HCT116 (cell line): ENCODE data around the gene FMN1. TPM values are rescaled to one million over a fixed set of nuclear protein-coding genes. Genes with fewer than 3 reads are reported as not detected.

Experiments
- ATAC-seq: fragments of 200-7000 bp; cut with Tn5 transposase; 2 replicates; pipeline ENCODE4 v1.9.1; 2020; ENCODE audit warnings: mild to moderate bottlenecking, moderate library complexity
- BruUV-seq: library from RNA; stranded (reverse); fragments of 400-500 nt; replicated peaks from 2 replicates; lab custom pipeline; 2021; lab: Mats Ljungman, UMichigan
- CTCF ChIA-PET: fragments of 300-600 bp; sonication (Branson Sonifier 250); formaldehyde crosslinking; loops from one replicate; lab custom pipeline; 2021; ENCODE audit warnings: antibody characterized with exemption; lab: Charles Lee
- POLR2A ChIA-PET: fragments of 300-600, 350-600 bp; sonication (Branson Sonifier 250); formaldehyde crosslinking; loops from one replicate; lab custom pipeline; 2021; ENCODE audit warnings: antibody characterized with exemption; lab: Charles Lee
- RAD21 ChIA-PET, 2 experiments: fragments of 300-600 bp; sonication (Branson Sonifier 250); formaldehyde crosslinking; loops; one replicate each; lab custom pipeline; 2023; ENCODE audit warnings: low total read pairs in 2 of 2; ENCODE audit not compliant: uncharacterized antibody in 2 of 2, unreplicated experiment in 2 of 2, low non-redundant PET in 1 of 2; lab: Charles Lee
- DNase-seq: peaks from one replicate; pipeline ENCODE4 v3.0.0-alpha.2; 2010; ENCODE audit warnings: low read depth, low spot score
- H2AFZ ChIP-seq: fragments of 200-600 bp; shearing (Covaris generic), sonication (generic); 2 replicates; pipeline ENCODE4 v1.6.1; 2017; ENCODE audit warnings: low read depth, mixed run types, mixed read lengths, antibody characterized with exemption, low read length; ENCODE audit not compliant: poor library complexity, severe bottlenecking
- H3K27ac ChIP-seq: 2 replicates; pipeline ENCODE4 v1.5.1; 2012; ENCODE audit warnings: low read depth, low read length
- H3K27me3 ChIP-seq: fragments of 200-600 bp; sonication (generic); 2 replicates; pipeline ENCODE4 v1.6.1; 2016; ENCODE audit warnings: mixed run types, low read length, mixed read lengths; ENCODE audit not compliant: insufficient read depth
- H3K36me3 ChIP-seq, 2 experiments: fragments of 200-500 bp in 1 of 2; fragments of 200-600 bp in 1 of 2; sonication (Bioruptor generic) in 1 of 2; sonication (generic) in 1 of 2; 2 replicates each; pipeline versions ENCODE4 v1.5.1 to v1.6.1; 2014 to 2016; ENCODE audit warnings: low read length in 2 of 2, inconsistent platforms in 1 of 2, mixed read lengths in 1 of 2, mixed run types in 1 of 2; ENCODE audit not compliant: insufficient read depth in 2 of 2, control insufficient read depth in 1 of 2
- H3K4me1 ChIP-seq, 2 experiments: fragments of 200-600 bp in 1 of 2; sonication (generic) in 1 of 2; 2 replicates each; pipeline versions ENCODE4 v1.5.1 to v1.6.1; 2012 to 2017; ENCODE audit warnings: low read length in 2 of 2, inconsistent platforms in 1 of 2, mild to moderate bottlenecking in 1 of 2, mixed read lengths in 1 of 2, mixed run types in 1 of 2, moderate library complexity in 1 of 2; ENCODE audit not compliant: insufficient read depth in 2 of 2, control insufficient read depth in 1 of 2
- H3K4me2 ChIP-seq: fragments of 200-600 bp; sonication (generic); 2 replicates; pipeline ENCODE4 v1.6.1; 2017; ENCODE audit warnings: mixed run types, low read length, mixed read lengths
- H3K4me3 ChIP-seq, 2 experiments: fragments of 200-600 bp in 1 of 2; sonication (generic) in 1 of 2; replicated peaks in 1 of 2; 2 replicates each; pipeline ENCODE4 v1.5.1; 2011 to 2016; ENCODE audit warnings: low read length in 2 of 2, control low read depth in 1 of 2, low read depth in 1 of 2, mild to moderate bottlenecking in 1 of 2, mixed read lengths in 1 of 2, mixed run types in 1 of 2
- H3K79me2 ChIP-seq: fragments of 200-600 bp; sonication (generic); 2 replicates; pipeline ENCODE4 v1.6.1; 2017; ENCODE audit warnings: mild to moderate bottlenecking, mixed run types, low read length, moderate library complexity, mixed read lengths; ENCODE audit not compliant: insufficient read depth
- H3K9ac ChIP-seq: fragments of 200-600 bp; sonication (generic); 2 replicates; pipeline ENCODE4 v1.6.1; 2016; ENCODE audit warnings: low read length, mixed read lengths
- H3K9me2 ChIP-seq: fragments of 200-600 bp; sonication (generic), shearing (Covaris generic); 2 replicates; pipeline ENCODE4 v1.6.1; 2017; ENCODE audit warnings: mixed run types, mild to moderate bottlenecking, moderate library complexity; ENCODE audit not compliant: insufficient read depth
- H3K9me3 ChIP-seq, 2 experiments: fragments of 200-500 bp in 1 of 2; fragments of 200-600 bp in 1 of 2; sonication (Bioruptor generic) in 1 of 2; sonication (generic) in 1 of 2; 2 replicates each; pipeline ENCODE4 v1.6.1; 2014 to 2017; ENCODE audit warnings: low read length in 2 of 2, mixed read lengths in 2 of 2, inconsistent platforms in 1 of 2, low read depth in 1 of 2, mild to moderate bottlenecking in 1 of 2, mixed run types in 1 of 2, moderate library complexity in 1 of 2; ENCODE audit not compliant: control insufficient read depth in 1 of 2, insufficient read depth in 1 of 2
- H4K20me1 ChIP-seq: fragments of 200-600 bp; sonication (generic), shearing (Covaris generic); 2 replicates; pipeline ENCODE4 v1.6.1; 2017; ENCODE audit warnings: mixed run types, mild to moderate bottlenecking, moderate library complexity; ENCODE audit not compliant: insufficient read depth
- CEBPB ChIP-seq: IDR thresholded peaks from 2 replicates; pipeline ENCODE4 v1.6.1; 2012; ENCODE audit warnings: low read depth
- EGR1 ChIP-seq: IDR thresholded peaks from 2 replicates; pipeline ENCODE4 v1.6.1; 2012; ENCODE audit warnings: low read depth
- ELF1 ChIP-seq: IDR thresholded peaks from 2 replicates; pipeline ENCODE4 v1.6.1; 2012; ENCODE audit warnings: low read depth, borderline replicate concordance
- EZH2 ChIP-seq: fragments of 200-600 bp; sonication (generic); IDR thresholded peaks from 2 replicates; pipeline ENCODE4 v1.6.1; 2017; ENCODE audit warnings: antibody characterized with exemption, mixed run types
- FOSL1 ChIP-seq: IDR thresholded peaks from 2 replicates; pipeline ENCODE4 v1.6.1; 2012; ENCODE audit warnings: low read depth
- JUND ChIP-seq: IDR thresholded peaks from 2 replicates; pipeline ENCODE4 v1.6.1; 2012
- POLR2AphosphoS5 ChIP-seq: IDR thresholded peaks from 2 replicates; pipeline ENCODE4 v1.6.1; 2011; ENCODE audit warnings: mild to moderate bottlenecking, low read depth, low read length, moderate library complexity
- REST ChIP-seq: IDR thresholded peaks from 2 replicates; pipeline ENCODE4 v1.6.1; 2012; ENCODE audit warnings: low read depth
- SIN3A ChIP-seq: IDR thresholded peaks from 2 replicates; pipeline ENCODE4 v1.6.1; 2012; ENCODE audit warnings: low read depth
- SRF ChIP-seq: IDR thresholded peaks from 2 replicates; pipeline ENCODE4 v1.6.1; 2012; ENCODE audit warnings: low read depth
- TCF7L2 ChIP-seq: IDR thresholded peaks from 2 replicates; pipeline ENCODE4 v1.7.0; 2011; ENCODE audit warnings: borderline replicate concordance, inconsistent platforms; ENCODE audit not compliant: insufficient read depth, insufficient read length; ENCODE audit errors: extremely low read depth
- ZBTB33 ChIP-seq: IDR thresholded peaks from 2 replicates; pipeline ENCODE4 v1.6.1; 2011; ENCODE audit warnings: mild to moderate bottlenecking, low read length, moderate library complexity; ENCODE audit not compliant: insufficient replicate concordance; ENCODE audit errors: extremely low read depth
- ZNF274 ChIP-seq: fragments of 200-500 bp; sonication (Bioruptor generic); IDR thresholded peaks from 2 replicates; pipeline ENCODE4 v1.6.1; 2014; ENCODE audit warnings: mild to moderate bottlenecking, low read depth, low read length, inconsistent platforms
- intact Hi-C: fragments of 100-400 bp; cut with micrococcal nuclease; formaldehyde crosslinking; loops from 2 replicates; pipeline ENCODE4 v1.10.0; 2022
- total RNA-seq: library from RNA; stranded (reverse); gene quantifications from one replicate; pipeline ENCODE4 v1.2.1, GENCODE V29; 2021; ENCODE audit not compliant: unreplicated experiment
- TF ChIP-seq, protein P1 (sequence below): IDR thresholded peaks from 2 replicates; pipeline ENCODE4 v1.6.1; 2012
- TF ChIP-seq, protein P2 (sequence below): IDR thresholded peaks from 2 replicates; pipeline ENCODE4 v1.6.1; 2012

FMN1 gene
- total RNA-seq, 1 experiment from 2014 or later = 0.39 TPM

- Histone ChIP-seq H3K4me1 (no peaks in the 10 kb centered on the region), H3K9me2 (no peaks in the 10 kb centered on the region), H4K20me1 (no peaks in the 10 kb centered on the region), H3K36me3 (no peaks in the 10 kb centered on the region), H3K27me3 (no peaks in the 10 kb centered on the region), H3K27ac (no peak overlapping the region), H3K4me3 (no peak overlapping the region), H3K9me3 (no peaks in the 10 kb centered on the region), H3K79me2 (no peaks in the 10 kb centered on the region), H3K9ac (no peak overlapping the region), H3K4me2 (no peak overlapping the region), H2AFZ (no peak overlapping the region)
- ATAC-seq (no peak), DNase-seq (no peak)
- ChIA-PET RAD21 (no interaction called here), POLR2A (no interaction called here), CTCF (no interaction called here)
- no peak for TF ChIP-seq SRF
- TF ChIP-seq, protein P1, sequence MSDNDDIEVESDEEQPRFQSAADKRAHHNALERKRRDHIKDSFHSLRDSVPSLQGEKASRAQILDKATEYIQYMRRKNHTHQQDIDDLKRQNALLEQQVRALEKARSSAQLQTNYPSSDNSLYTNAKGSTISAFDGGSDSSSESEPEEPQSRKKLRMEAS = no peak
- TF ChIP-seq EGR1 = no peak
- TF ChIP-seq ZNF274 = no peak
- TF ChIP-seq TCF7L2 = no peak
- no peak for TF ChIP-seq SIN3A
- TF ChIP-seq, protein P2, sequence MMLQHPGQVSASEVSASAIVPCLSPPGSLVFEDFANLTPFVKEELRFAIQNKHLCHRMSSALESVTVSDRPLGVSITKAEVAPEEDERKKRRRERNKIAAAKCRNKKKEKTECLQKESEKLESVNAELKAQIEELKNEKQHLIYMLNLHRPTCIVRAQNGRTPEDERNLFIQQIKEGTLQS = no peak
- BruUV-seq = no TSS peak
- intact Hi-C loops = no loop called here
Measured at GRCh38 chr15:32790352-32790999, 404.0 kb downstream of the FMN1 start.

GRCh38 chr15:32787949-32788348 lies 406.6 kb downstream of the FMN1 start:
- H3K4me1 ChIP-seq = no peaks in the 10 kb centered on the region
- DNase-seq (no peak), ATAC-seq (no peak)
- ChIA-PET RAD21 (interaction anchor here in 1 of 2 experiments (0.5 kb wide), 1 partner anchor 148 kb away, joined by 4 read pairs; no protein-coding TSS in a partner anchor), CTCF (no interaction called here), POLR2A (no interaction called here)
- no peak overlapping the region for H2AFZ ChIP-seq
- no peaks in the 10 kb centered on the region for H3K27me3 ChIP-seq
- H3K36me3 ChIP-seq = no peaks in the 10 kb centered on the region
- H3K79me2 ChIP-seq = no peaks in the 10 kb centered on the region
- H3K9me2 ChIP-seq = no peaks in the 10 kb centered on the region
- no peaks in the 10 kb centered on the region for H4K20me1 ChIP-seq
- intact Hi-C loops = no loop called here
- H3K4me3 ChIP-seq = no peak overlapping the region
- no peaks in the 10 kb centered on the region for H3K9me3 ChIP-seq
- no TSS peak for BruUV-seq
- no peak overlapping the region for H3K9ac ChIP-seq
- no peak overlapping the region for H3K4me2 ChIP-seq
- no peak overlapping the region for H3K27ac ChIP-seq
- TF ChIP-seq POLR2AphosphoS5 (no peak), JUND (no peak), REST (no peak), ELF1 (no peak), FOSL1 (no peak), CEBPB (no peak), ZBTB33 (no peak), EZH2 (no peak)
- TF ChIP-seq, protein P2 = no peak
